GM18861 (cell line): ENCODE results near the gene MPHOSPH10.
"Not testable (repeated sequence)": the region's sequence is repeated elsewhere in the genome, so short reads cannot be mapped to it uniquely, and the experiment has no call there.

Experiments
- ATAC-seq: cut with Tn5 transposase; IDR thresholded peaks from one replicate; pipeline ENCODE4 v1.9.1; 2021; ENCODE audit not compliant: unreplicated experiment

The MPHOSPH10 gene

GRCh38 chr2:71122387-71123298 is 7.8 kb upstream of the MPHOSPH10 start:
- no peak for ATAC-seq

GRCh38 chr2:71125506-71126294 is 4.7 kb upstream of the MPHOSPH10 start:
- no peak for ATAC-seq

- no peak for ATAC-seq
These were observed 3.5 kb upstream of the MPHOSPH10 start for GRCh38 chr2:71126957-71127356.

- peak; percentile 7 for ATAC-seq
These were observed 1.1 kb upstream of the MPHOSPH10 start for GRCh38 chr2:71129114-71129901.

GRCh38 chr2:71129902-71130151 is 607 bp upstream of the MPHOSPH10 start:
- ATAC-seq, result peak; percentile 26

GRCh38 chr2:71130905-71131244 is 441 bp downstream of the MPHOSPH10 start:
- ATAC-seq, result no peak

GRCh38 chr2:71131387-71132166 is 1.1 kb downstream of the MPHOSPH10 start:
- not testable (repeated sequence) for ATAC-seq

GRCh38 chr2:71133603-71134002 is 3.2 kb downstream of the MPHOSPH10 start:
- ATAC-seq, result no peak

GRCh38 chr2:71136174-71136573 is 5.7 kb downstream of the MPHOSPH10 start:
- ATAC-seq, result no peak

- no peak for ATAC-seq
These were observed 13.3 kb downstream of the MPHOSPH10 start for GRCh38 chr2:71143782-71144181.

- ATAC-seq, result no peak
These were observed 18.2 kb downstream of the MPHOSPH10 start for GRCh38 chr2:71148506-71149063.

- ATAC-seq, result no peak
These were observed 19.8 kb downstream of the MPHOSPH10 start for GRCh38 chr2:71150082-71150816.

GRCh38 chr2:71151620-71152019 is 21.2 kb downstream of the MPHOSPH10 start:
- no peak for ATAC-seq

GRCh38 chr2:71153585-71154224 is 23.3 kb downstream of the MPHOSPH10 start:
- ATAC-seq, result no peak

- ATAC-seq, result no peak
These were observed 23.8 kb downstream of the MPHOSPH10 start for GRCh38 chr2:71154279-71154678.

- ATAC-seq, result peak; percentile 83
These were observed 24.4 kb downstream of the MPHOSPH10 start for GRCh38 chr2:71154798-71155197.

- ATAC-seq, result no peak
These were observed 25.4 kb downstream of the MPHOSPH10 start for GRCh38 chr2:71155846-71156245.

- ATAC-seq, result no peak
These were observed 26.1 kb downstream of the MPHOSPH10 start for GRCh38 chr2:71156573-71156972.

GRCh38 chr2:71157124-71157793 is 26.8 kb downstream of the MPHOSPH10 start:
- no peak for ATAC-seq
